ENCODE results near the gene VCL.

Gene VCL

DNA sequence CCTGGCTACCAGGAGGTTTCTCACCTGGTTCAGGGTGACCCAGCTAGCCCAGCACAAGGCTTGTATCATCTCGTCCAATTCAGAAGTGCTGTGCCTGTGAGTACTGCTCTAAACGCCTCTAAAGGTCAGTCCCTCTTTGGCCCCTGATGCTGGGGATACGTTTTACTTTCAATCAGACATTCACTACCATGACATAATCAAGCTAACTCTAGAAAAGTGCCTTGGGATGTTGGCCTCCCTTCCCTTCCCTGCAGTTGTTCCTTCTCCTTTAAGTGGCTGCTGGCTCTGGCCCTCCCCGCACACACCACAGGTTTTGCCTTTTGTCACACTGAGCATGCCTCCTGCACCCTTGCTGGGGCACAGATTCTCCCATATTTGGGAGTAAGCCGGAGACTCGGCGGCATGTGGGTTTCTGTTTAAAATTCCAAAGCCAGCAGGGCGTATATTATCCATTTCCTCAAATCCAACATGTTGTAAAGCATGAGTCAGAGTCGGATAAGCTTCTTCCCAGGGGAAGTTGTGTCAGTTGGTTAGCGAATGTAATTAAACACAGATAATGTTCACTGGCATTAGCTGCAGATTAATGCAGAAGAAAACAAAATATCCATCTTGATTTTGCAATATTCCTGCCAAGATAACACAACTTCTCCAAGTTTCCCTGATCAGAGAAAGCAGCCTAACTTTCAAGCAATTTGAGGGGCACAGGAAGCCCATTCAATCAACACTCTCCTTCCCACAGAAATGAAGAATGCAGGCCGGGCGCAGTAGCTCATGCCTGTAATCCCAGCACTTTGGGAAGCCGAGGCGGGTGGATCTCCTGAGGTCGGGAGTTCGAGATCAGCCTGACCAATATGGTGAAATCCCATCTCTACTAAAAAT, 31.8 kb upstream of the VCL start:
- TF ChIP-seq MYC (IDR thresholded peaks at IDR 0.05; ENCODE audit: low read depth, low read length) (no peak), POLR2A (IDR thresholded peaks at IDR 0.05; ENCODE audit: extremely low read depth, insufficient read length) (no peak)
- TF ChIP-seq, protein P1, sequence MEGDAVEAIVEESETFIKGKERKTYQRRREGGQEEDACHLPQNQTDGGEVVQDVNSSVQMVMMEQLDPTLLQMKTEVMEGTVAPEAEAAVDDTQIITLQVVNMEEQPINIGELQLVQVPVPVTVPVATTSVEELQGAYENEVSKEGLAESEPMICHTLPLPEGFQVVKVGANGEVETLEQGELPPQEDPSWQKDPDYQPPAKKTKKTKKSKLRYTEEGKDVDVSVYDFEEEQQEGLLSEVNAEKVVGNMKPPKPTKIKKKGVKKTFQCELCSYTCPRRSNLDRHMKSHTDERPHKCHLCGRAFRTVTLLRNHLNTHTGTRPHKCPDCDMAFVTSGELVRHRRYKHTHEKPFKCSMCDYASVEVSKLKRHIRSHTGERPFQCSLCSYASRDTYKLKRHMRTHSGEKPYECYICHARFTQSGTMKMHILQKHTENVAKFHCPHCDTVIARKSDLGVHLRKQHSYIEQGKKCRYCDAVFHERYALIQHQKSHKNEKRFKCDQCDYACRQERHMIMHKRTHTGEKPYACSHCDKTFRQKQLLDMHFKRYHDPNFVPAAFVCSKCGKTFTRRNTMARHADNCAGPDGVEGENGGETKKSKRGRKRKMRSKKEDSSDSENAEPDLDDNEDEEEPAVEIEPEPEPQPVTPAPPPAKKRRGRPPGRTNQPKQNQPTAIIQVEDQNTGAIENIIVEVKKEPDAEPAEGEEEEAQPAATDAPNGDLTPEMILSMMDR (IDR thresholded peaks at IDR 0.05; ENCODE audit: low read depth, low read length), result no peak
- TF ChIP-seq, protein P2, sequence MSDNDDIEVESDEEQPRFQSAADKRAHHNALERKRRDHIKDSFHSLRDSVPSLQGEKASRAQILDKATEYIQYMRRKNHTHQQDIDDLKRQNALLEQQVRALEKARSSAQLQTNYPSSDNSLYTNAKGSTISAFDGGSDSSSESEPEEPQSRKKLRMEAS (IDR thresholded peaks at IDR 0.05; ENCODE audit: low read depth, low read length), result no peak
- DNase-seq (ENCODE audit: low read depth), result no peak
- no peak overlapping the region for H3K4me3 ChIP-seq (ENCODE audit: low read depth, low read length)

DNA sequence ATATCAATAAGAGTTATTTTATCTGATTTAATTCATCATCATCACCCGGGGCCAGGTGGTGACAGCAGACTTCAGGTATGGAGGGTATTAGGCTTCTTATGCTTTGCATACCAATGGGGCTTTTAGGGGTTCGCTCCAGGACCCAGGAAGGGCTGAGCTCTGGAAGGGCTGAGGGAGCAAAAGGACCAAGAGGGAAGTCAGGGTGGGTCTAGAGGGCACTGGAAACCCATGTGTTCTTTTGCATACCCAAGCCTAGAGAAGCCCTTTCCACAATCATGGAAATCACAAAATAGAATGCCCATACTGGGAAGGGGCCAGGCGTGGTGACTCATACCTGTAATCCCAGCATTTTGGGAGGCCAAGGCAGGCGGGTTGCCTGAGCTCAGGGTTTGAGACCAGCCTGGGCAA, 30.9 kb upstream of the VCL start:
- no peak for DNase-seq (ENCODE audit: low read depth)
- no peak for TF ChIP-seq POLR2A (IDR thresholded peaks at IDR 0.05; ENCODE audit: extremely low read depth, insufficient read length)
- no peak for TF ChIP-seq MYC (IDR thresholded peaks at IDR 0.05; ENCODE audit: low read depth, low read length)
- TF ChIP-seq, protein P2 (IDR thresholded peaks at IDR 0.05; ENCODE audit: low read depth, low read length), result no peak
- TF ChIP-seq, protein P1 (IDR thresholded peaks at IDR 0.05; ENCODE audit: low read depth, low read length), result no peak
- no peak overlapping the region for H3K4me3 ChIP-seq (ENCODE audit: low read depth, low read length)

DNA sequence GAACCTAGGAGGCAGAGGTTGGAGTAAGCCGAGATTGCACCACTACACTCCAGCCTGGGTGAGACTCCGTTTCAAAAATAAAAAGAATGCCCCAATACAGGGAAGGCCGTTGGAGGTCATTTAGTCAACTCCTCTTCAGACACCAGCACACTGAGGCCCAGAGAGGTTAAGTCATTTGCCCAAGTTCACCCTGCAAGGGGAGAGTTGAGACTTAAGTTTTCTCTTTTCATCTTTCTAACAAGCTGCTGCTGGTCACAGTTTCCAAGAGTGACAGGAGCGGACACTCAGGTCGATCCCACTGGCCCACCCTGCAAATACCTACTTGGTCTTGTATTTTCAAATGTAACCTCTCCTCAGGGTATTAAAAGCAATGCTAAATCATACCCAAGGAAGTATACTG, 30.4 kb upstream of the VCL start:
- DNase-seq (ENCODE audit: low read depth), result no peak
- H3K4me3 ChIP-seq (ENCODE audit: low read depth, low read length), result no peak overlapping the region
- TF ChIP-seq, protein P1 (IDR thresholded peaks at IDR 0.05; ENCODE audit: low read depth, low read length), result no peak
- TF ChIP-seq POLR2A (IDR thresholded peaks at IDR 0.05; ENCODE audit: extremely low read depth, insufficient read length) (no peak), MYC (IDR thresholded peaks at IDR 0.05; ENCODE audit: low read depth, low read length) (no peak)
- TF ChIP-seq, protein P2 (IDR thresholded peaks at IDR 0.05; ENCODE audit: low read depth, low read length), result no peak

DNA sequence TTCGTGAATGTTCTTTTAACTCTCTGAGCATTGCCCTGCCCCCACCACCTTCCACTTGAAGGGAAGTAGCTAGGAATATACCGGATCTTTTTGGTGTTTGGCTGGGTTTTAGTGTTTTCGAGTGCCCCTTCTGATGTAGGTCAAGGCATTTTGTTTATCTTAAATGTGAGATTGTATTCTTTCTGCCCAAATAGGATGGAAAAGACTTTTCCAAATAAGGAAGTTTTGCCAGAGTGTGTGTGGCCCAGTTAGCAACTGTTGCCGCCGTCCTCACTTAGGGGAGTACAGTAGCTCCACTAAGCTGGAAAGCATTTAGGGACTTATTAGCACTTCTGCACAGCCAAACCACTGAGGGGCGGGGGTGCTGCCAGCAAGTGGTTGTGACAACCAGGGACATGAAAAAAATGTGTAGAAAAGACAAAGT, 29.8 kb upstream of the VCL start:
- TF ChIP-seq, protein P1 (IDR thresholded peaks at IDR 0.05; ENCODE audit: low read depth, low read length), result no peak
- no peak for TF ChIP-seq POLR2A (IDR thresholded peaks at IDR 0.05; ENCODE audit: extremely low read depth, insufficient read length)
- TF ChIP-seq, protein P2 (IDR thresholded peaks at IDR 0.05; ENCODE audit: low read depth, low read length), result no peak
- no peak for DNase-seq (ENCODE audit: low read depth)
- H3K4me3 ChIP-seq (ENCODE audit: low read depth, low read length), result no peak overlapping the region

DNA sequence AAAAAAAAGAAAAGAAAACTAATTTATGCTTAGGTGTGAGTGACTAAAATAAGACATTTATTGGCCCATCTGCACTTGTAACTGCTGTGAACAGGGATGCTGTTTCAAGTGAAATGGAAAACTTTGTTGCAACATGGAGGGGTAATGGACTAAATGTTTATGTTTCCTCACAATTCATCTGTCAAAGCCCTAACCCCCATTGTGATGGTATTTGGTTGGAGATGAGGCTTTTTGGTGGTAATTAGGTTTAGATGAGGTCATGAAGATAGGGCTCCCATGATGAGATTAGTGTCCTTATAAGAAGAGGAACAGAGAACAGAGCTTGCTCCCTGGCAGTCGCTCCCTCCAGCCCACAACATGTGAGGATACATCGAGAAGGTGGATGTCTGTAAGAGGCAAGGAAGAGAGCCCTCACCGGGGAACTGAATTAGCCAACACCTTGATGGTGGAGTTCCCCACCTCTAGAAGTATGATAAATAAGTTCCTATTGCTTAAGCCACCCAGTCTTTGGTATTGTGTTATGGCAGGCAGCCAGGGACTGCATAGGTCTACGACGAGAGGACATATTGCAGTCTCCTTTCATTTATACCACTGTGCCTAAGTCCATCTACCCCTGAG, 28.6 kb upstream of the VCL start:
- no peak for DNase-seq (ENCODE audit: low read depth)
- H3K4me3 ChIP-seq (ENCODE audit: low read depth, low read length), result no peak overlapping the region
- TF ChIP-seq, protein P2 (IDR thresholded peaks at IDR 0.05; ENCODE audit: low read depth, low read length), result no peak
- TF ChIP-seq MYC (IDR thresholded peaks at IDR 0.05; ENCODE audit: low read depth, low read length), result no peak
- TF ChIP-seq POLR2A (IDR thresholded peaks at IDR 0.05; ENCODE audit: extremely low read depth, insufficient read length), result no peak
- TF ChIP-seq, protein P1 (IDR thresholded peaks at IDR 0.05; ENCODE audit: low read depth, low read length), result no peak
